DND-41 (cell line): ENCODE measurements around the gene ZNF18.

Source experiments
- CTCF ChIP-seq: IDR thresholded peaks from 2 replicates; pipeline ENCODE4 v1.5.1; 2012; ENCODE audit warnings: borderline replicate concordance, low read length, moderate library complexity, mild to moderate bottlenecking; ENCODE audit not compliant: poor library complexity, severe bottlenecking; ENCODE audit errors: extremely low read depth
- EZH2 ChIP-seq: IDR thresholded peaks from 3 replicates; pipeline ENCODE4 v1.6.1; 2012; ENCODE audit warnings: borderline replicate concordance, low read depth, mild to moderate bottlenecking, moderate library complexity, low read length, inconsistent platforms; ENCODE audit not compliant: severe bottlenecking

GRCh38 chr17:11954936-11955335 lies 42.3 kb downstream of the ZNF18 start:
- TF ChIP-seq CTCF (no peak), EZH2 (no peak)
